CD4-positive, alpha-beta T cell treated with Interleukin-4 for 1 hour (primary cell): Measurements from ENCODE around the gene ELP2.
"Not testable (repeated sequence)": the region's sequence is repeated elsewhere in the genome, so short reads cannot be mapped to it uniquely, and the experiment has no call there.

ENCODE experiments used
- DNase-seq, 2 donors: peaks; one replicate each; pipeline ENCODE4 v3.0.0-alpha.2; 2020 to 2022

The ELP2 gene

DNA sequence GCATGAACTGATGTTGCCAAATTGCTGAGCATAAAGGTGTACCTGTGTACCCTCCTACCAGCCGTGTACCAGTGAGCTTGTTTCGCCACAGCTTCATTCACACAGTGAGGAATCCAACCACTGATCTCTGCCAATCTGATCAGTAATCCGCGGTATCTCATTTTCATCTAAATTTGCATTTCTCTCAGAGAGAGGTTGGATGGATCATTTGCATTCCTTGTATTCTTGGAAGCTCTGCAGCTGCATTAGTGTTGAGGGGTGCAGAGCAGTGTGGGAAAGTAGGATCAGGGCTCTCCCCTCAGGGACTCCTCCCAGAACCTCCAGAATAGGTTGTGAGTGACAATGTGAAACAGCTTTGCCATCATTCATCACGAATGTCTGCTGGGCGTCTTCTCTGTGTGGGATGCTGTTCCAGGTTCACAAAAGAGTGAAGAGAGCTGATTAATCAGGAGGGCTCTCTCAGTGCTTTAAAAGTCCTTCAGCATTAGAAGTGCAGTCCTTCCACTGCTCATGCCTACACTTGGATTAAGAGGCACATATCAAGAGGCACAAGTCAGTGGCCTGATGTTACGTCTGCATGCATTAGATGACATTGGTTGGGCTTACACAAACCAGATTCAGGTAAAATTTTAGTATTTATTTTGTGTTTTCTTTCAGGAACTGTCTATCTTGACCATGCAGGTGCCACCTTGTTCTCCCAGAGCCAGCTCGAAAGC lies 65.1 kb downstream of the ELP2 start:
- no peak for DNase-seq

DNA sequence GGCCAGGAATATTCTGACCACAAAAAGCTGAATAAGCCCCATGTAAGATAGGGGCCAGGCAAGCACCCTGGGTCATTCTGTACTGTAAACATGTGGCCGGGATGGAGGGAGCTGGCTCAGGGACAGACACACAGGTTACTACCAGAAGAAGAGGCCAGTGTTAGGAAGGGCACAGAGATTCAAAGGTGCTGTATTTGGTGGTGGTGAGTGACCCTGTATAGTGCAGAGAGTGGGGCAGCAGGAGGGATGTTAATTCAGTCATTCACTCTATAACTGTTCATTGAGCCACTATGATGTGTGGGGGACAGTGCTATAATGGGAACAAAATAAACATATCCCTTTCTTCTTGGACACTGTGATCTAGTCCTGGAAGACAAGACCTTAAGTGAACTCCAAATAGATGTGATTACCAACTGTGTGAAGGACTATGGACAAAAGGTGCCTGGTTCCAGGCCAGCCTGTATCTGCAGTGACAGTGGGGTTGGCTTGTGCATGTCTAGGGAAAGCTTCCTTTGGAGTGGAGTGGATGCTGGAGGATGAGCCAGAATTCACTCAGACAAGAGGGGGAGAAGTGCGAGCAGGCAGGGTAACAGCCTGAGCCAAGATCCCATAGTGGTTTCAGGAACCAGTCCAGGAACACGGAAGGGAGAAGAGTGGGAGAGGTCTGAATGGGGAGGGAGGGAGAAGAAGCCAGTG lies 65.9 kb downstream of the ELP2 start:
- DNase-seq = no peak

DNA sequence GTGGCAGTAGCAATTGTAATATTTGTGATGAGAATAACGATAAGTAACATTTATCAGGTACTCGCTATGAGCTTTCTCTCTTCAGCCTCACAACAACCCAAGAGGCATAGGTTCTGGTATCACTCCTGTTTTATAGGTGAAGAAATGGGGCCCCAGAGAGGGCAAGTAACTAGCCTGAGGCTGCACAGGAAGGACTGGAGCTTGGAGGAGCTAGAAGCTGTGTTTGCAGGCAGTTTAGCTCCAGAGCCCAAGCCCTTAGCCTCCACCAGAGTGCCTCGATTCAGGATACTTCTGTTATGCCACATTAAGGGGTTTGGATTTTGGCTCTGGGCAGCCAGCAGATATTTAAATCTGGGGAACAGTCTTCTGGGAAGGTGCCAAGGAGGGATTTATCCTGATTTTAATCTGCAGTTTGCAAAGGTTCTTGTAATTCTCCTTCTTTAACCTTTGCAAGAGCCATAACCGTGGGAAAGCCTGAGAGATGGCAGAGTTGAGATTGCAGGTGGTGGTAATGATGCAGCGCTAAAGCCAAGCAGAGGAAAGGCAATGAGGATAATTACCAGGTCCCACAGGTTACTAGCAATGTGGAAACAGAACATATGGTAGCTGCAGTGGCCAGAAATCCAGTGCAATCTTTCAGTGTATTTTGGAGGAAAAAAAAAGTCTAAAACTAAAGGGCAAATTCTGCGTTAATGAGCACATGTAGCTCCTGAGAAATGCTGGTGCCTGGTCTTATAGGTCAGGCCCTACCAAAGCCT lies 66.7 kb downstream of the ELP2 start:
- DNase-seq = no peak

DNA sequence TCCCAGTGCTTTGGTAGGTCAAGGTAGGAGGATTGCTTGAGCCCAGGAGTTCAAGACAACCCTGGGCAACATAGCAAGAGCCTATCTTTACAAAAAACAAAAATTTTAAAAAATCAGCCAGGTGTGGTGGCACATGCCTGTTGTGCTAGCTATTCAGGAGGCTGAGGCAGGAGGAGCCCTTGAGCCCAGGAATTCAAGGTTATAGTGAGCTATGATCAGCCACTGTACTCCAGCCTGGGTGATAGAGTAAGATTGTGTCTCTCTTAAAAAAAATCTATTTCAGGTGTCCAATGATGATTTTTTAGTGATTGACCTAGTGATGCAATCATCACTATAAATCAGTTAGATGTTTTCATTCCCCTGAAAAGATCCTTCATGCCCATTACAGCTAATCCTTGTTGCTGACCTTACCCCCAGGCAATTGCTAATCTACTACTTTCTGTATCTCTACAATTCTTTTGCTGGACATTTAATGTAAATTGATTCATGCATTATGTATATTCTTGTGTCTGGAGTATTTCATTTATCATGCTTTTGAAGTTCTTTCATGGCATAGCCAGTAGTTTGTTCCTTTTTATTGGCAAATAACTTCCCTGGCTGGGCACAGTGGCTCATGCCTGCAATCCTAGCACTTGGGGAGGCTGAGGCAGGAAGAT lies 67.9 kb downstream of the ELP2 start:
- no peak for DNase-seq

DNA sequence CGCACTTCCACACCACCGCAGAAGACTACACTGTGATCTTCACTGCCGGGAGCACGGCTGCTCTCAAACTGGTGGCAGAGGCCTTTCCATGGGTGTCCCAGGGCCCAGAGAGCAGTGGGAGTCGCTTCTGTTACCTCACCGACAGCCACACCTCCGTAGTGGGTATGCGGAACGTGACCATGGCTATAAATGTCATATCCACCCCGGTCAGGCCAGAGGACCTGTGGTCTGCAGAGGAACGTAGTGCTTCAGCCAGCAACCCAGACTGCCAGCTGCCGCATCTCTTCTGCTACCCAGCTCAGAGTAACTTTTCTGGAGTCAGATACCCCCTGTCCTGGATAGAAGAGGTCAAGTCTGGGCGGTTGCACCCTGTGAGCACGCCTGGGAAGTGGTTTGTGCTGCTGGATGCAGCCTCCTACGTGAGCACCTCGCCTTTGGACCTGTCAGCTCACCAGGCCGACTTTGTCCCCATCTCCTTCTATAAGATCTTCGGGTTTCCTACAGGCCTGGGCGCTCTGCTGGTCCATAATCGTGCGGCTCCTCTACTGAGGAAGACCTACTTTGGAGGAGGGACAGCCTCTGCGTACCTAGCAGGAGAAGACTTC lies 70.1 kb downstream of the ELP2 start:
- no peak for DNase-seq

GRCh38 chr18:36200354-36200771 lies 70.7 kb downstream of the ELP2 start:
- no peak for DNase-seq

DNA sequence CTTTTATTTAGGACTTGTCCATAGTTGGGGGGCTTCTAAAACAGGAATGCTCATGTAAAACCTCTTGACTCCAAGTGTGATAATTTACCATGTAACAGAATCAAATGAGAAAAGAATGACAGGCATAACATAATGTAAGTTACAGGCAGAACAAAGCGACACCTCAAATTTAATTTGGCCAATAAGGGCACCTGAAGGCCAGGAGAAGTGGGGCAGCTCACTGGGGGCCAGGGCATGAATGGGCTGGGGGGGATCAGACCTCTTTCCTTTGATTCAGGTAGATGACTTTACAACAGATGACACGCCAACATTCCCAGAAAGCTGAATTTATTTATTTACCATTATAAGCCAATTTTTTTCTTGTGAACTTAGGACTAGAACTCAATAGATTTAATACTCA lies 72.1 kb downstream of the ELP2 start:
- no peak for DNase-seq

DNA sequence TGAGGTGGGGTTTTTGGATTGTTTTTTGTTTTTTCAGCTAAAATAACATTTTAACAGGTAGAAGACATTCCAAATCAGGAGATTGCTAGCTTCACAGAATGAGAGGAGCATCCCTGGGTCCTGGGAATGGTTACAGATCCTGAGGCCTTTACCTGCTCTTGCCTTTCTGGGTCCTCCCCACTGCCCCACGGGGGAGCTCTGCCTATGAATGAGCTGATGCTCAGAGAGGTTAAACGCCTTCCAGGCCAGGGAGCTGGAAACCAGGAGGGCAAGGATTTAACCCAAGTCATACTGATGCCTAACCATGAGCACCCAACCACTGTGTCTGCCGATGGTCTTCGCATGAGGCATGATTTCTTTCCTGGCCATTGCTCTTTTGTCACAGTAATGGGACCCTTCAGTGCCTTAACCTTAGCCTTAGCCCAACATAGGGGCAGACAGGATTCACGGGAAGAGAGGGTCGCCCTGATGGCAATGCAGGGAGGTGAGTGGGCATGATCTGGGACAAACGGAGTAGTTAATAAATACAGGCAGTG lies 73.7 kb downstream of the ELP2 start:
- no peak for DNase-seq

DNA sequence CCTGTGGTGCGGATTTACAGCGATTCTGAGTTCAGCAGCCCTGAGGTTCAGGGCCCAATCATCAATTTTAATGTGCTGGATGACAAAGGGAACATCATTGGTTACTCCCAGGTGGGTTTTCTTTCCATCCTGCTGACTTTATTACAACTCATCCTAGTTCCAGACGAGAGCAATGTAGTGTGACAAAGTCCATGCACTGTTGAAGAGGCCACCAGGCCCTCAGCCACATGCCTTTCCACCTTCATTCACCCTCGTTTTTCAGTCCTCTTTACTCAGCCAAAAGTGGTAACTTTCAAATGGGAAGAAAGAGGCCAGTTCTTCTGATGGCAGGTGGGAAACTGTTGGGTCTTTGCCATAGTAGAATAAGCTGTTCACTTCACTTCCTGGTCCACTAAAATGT lies 75.5 kb downstream of the ELP2 start:
- no peak for DNase-seq

- DNase-seq = no peak
These were observed 77.6 kb downstream of the ELP2 start for GRCh38 chr18:36207303-36207702.

GRCh38 chr18:36207969-36208368 lies 78.3 kb downstream of the ELP2 start:
- DNase-seq = not testable (repeated sequence)

DNA sequence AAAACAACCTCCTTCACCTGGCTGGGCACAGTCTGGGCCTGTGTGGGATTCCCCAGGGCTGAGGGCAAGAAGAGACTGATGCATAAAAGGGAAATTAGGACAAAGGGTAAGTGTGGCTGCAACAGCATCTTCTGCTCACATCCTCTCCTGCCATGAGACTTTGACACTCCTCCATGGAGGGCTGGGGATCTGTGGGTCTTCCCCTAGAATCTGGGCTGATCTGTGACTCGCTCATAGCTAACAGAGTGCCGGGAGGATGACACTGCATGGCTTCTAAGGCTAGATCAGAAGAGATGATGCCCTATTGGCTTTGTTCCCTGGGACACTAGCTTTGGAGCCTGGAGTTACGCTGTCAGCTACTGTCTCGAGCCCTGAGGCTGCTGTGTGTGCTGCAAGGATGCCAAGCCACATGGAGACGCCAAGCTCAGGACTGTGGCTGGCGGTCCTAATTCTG lies 81.9 kb downstream of the ELP2 start:
- no peak for DNase-seq

- DNase-seq = no peak
These were observed 82.8 kb downstream of the ELP2 start for GRCh38 chr18:36212301-36213171.

- DNase-seq = no peak
These were observed 85.1 kb downstream of the ELP2 start for GRCh38 chr18:36214811-36215210.

GRCh38 chr18:36215577-36215976 lies 85.9 kb downstream of the ELP2 start:
- no peak for DNase-seq

DNA sequence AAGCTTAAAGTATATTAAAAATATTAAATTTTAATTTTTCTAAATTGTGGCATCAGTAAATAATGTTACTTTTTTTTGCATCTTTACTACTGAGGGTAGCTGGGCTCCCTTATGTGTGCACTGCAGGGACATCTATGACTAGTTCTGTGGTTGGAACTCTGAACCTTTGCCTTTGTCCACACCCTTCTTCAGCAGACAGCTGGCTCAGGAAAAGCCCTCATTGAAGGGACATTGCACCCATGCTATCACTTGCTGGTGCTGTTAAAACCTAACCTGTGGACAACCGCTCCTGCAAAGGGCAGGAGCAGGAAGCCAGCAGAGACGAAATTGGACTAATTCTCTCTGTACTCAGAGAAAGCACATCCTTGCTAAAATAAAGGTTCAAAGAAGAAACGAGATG lies 87.6 kb downstream of the ELP2 start:
- no peak for DNase-seq

- DNase-seq = no peak
These were observed 99.5 kb downstream of the ELP2 start for GRCh38 chr18:36229188-36229587.
